Vagina (tissue), 2 donors: Measurements from ENCODE around the gene FMO5.

Experiments used
- CTCF ChIP-seq, 3 experiments: fragments of 450-650 bp in 2 of 3; fragments of 200-600 bp in 1 of 3; sonication (generic) in 1 of 3; IDR thresholded peaks; one replicate each; pipeline ENCODE4 v1.5.1; 2017 to 2019; ENCODE audit warnings: antibody characterized with exemption in 3 of 3, mild to moderate bottlenecking in 2 of 3, moderate library complexity in 2 of 3
- POLR2A ChIP-seq, 2 donors: fragments of 450-650 bp; IDR thresholded peaks; one replicate each; pipeline ENCODE4 v1.6.1; 2017; ENCODE audit warnings: antibody characterized with exemption in 2 of 2, mild to moderate bottlenecking in 2 of 2, moderate library complexity in 2 of 2

- TF ChIP-seq CTCF (IDR thresholded peaks at IDR 0.05) (no peak), POLR2A (IDR thresholded peaks at IDR 0.05) (no peak)
Observed at GRCh38 chr1:147245129-147245528, 20.0 kb upstream of the FMO5 start.
